Testis (tissue), 2 donors: Measurements from ENCODE around the gene KY.

ENCODE experiments used
- POLR2A ChIP-seq: fragments of 450-650 bp; IDR thresholded peaks from one replicate; pipeline ENCODE4 v1.6.1; 2017; ENCODE audit warnings: antibody characterized with exemption, mild to moderate bottlenecking, moderate library complexity
- TF ChIP-seq, protein P1 (sequence below), 3 experiments: fragments of 450-650 bp in 2 of 3; fragments of 200-600 bp in 1 of 3; sonication (generic) in 1 of 3; IDR thresholded peaks; one replicate each; pipeline ENCODE4 v1.5.1; 2016 to 2019; ENCODE audit warnings: antibody characterized with exemption in 3 of 3, mild to moderate bottlenecking in 2 of 3, moderate library complexity in 1 of 3

GRCh38 chr3:134562055-134562454 lies 88.8 kb downstream of the KY start:
- TF ChIP-seq, protein P1, sequence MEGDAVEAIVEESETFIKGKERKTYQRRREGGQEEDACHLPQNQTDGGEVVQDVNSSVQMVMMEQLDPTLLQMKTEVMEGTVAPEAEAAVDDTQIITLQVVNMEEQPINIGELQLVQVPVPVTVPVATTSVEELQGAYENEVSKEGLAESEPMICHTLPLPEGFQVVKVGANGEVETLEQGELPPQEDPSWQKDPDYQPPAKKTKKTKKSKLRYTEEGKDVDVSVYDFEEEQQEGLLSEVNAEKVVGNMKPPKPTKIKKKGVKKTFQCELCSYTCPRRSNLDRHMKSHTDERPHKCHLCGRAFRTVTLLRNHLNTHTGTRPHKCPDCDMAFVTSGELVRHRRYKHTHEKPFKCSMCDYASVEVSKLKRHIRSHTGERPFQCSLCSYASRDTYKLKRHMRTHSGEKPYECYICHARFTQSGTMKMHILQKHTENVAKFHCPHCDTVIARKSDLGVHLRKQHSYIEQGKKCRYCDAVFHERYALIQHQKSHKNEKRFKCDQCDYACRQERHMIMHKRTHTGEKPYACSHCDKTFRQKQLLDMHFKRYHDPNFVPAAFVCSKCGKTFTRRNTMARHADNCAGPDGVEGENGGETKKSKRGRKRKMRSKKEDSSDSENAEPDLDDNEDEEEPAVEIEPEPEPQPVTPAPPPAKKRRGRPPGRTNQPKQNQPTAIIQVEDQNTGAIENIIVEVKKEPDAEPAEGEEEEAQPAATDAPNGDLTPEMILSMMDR (IDR thresholded peaks at IDR 0.05) = no peak
- no peak for TF ChIP-seq POLR2A
